GM18499 (cell line): Measurements from ENCODE around the gene F13A1.

Source experiments
- ATAC-seq: cut with Tn5 transposase; IDR thresholded peaks from one replicate; pipeline ENCODE4 v1.9.1; 2021; ENCODE audit warnings: moderate number of reproducible peaks; ENCODE audit not compliant: insufficient read depth, unreplicated experiment

Gene F13A1

DNA sequence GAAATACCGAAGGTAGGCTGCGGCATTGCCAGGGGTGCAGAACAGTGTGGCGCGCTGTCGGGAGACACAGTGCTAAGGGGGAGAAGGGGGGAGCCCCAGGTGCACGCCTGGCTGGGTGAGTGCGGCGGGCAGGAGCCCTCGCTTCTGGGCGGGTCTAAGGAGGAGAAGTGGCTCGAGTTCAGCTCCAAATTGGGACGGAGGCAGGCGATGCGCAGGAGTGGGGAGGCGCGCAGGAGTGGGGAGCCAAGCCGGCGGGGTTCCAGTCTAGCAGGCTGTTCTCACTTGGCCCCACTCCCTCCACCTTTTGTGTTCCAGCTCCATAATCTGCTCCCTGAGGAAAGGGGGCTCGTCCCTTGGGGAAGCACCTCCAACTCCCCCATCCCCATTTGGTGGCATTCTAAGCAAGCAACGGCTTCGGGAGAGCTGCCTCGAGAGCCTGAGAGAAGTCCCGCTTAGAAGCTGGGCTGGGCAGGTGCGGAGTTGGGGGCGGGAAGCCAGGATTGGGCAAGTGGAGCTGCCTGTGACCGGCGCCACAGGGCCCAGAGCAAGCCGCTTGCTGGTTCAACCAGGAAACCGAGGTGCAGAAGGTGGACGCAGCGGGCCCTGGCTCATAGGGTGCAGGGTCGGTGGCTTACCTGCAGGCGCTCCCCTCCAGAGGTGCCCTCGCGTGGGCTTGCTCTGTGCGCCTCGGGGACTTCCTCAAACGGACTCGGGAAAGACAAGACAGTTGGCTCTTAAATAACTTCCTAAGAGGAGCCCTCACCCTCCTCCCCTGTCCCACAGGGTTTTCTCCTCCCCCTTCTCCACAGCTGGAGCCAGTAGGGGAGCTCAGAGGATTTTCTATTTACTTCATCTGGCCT lies at the start of gene F13A1:
Gene F13A1, minus strand, starts transcription at position 711 of the 860 bp plus-strand sequence. CDS start 1,998 bp downstream, outside the sequence.
- no peak for ATAC-seq

DNA sequence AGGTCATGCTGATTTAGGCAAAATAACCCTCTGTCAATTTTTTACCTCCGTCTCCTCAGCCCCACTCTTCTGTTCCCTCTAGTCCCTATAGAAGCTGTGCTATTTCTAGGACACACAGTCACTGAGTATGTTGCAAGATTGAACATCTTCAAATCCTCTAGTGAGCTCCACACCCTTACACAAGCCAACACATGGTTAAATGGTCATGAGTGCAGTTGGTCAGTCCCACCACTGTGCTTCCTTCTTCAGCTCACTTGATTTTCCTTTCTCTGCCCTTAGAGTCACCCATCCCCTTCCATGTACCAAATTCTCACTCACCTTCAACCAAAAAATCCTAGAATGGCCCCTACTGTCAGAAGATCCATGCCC lies 48.2 kb upstream of the F13A1 start:
- ATAC-seq: no peak

DNA sequence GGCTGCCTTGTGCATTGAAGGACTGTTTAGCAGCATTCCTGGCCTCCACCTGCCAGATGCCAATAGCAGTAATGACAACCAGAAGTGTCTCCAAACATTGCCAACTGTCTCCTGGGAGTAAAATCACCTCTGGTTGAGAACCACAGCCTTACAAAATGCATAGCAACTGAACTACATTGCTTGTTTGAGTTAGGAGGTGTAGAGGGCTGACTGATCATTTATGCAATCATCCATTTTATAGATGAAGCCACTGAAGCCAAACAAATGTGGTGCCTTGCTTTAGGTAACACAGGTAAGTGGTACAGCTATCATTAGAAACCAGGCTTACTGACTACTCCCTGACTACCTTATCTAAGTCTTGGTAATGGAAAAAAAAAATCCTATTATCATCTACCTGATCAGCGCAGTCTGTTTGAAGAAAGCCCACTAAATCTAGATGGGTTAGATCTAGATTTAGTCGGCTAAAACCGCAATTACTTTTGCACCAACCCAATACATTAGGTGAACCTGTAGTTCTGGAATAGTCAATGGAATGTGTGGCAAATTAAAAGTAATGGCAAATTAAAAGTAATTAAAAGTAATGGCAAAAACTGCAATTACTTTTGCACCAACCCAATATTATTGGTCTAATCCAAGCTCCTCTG lies 47.7 kb upstream of the F13A1 start:
- no peak for ATAC-seq

DNA sequence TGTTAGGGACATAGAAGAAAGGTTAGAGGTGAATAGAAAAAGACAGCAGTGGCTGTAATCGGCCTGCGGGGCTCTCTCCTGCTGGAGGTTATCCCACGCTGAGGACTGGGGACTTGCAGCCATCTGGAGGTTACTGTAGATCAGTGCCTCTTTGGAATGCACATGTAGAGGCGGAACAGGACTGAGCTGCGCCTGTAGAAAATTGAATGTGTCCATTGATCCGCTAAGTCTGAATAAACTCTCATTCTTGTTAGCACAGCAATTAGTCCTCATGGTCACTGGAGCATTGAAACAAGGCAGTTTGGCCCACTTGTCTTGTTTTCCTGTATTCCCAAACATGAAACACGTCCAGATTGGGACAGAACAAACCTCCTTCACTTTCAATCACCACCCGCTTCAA lies 46.3 kb upstream of the F13A1 start:
- ATAC-seq: no peak

DNA sequence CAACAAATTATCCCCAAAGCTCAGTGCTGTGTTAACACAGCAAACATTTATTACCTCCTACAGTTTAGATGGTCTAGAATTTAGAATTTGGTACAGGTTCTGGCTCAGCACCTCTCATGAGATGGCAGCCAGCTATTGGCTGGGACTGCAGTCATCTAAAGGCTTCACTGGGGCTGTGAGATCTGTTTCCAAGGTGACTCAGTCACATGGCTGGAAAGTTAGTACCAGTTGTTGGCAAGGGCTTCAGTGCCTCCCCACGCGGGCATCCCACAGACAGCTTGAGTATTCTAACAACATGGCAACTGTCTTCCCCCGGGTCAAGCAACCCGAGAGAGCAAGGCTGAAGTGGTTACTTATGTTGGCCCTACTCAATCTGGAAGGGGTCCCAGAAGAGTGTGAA lies 44.8 kb upstream of the F13A1 start:
- ATAC-seq: no peak

DNA sequence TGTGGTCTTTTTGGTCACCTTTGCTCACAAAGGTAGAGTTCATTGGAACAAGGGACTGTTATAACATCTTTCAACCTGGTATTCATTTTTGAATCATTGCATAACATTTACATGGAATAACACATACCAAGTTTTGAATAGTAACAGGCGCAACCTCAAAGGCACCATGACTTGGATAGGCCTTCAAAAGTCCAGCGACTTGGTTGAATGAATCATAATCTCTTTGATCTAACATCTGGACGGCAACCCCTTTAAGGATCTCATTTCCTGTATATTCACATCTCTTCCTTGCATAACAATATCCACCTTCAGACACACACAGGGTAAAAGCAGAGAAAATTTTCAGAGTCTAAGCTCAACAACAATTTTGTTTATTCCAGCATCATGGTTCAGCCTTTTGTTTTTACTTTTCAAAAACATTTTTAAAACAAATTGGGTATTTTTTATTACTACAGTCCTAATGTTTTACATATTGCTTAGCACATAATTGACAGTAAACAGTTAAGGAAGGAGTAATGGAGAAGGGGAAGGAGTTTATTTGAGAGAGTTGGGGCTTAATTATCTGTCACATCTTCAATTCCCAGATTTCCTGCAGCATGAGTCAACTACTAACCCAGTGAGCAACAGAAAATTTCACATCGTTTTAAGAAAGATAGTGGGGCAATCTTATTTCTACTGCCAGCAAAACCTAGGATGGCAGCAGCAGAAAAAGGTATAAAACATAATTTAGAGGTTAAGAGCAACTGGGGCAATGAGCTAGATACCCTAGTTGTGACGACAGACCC lies 41.8 kb upstream of the F13A1 start:
- ATAC-seq: no peak

DNA sequence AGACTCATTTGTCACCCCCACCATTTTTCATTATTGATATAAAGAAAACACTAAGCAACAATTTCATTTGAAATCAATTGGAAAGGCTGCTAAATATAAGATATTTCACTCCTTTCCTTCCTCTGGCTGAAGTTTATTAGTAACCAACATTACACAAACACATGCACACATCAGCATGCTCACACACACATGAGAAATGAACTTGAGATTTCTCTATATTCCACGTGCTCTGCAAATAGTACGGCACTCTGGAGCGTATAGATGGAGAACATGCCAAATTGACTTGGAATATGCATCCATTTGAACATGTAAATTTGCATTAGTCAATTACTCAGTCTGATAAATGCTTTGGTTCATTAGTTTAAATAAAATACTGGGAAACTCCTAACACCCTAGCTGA lies 37.1 kb upstream of the F13A1 start:
- no peak for ATAC-seq

DNA sequence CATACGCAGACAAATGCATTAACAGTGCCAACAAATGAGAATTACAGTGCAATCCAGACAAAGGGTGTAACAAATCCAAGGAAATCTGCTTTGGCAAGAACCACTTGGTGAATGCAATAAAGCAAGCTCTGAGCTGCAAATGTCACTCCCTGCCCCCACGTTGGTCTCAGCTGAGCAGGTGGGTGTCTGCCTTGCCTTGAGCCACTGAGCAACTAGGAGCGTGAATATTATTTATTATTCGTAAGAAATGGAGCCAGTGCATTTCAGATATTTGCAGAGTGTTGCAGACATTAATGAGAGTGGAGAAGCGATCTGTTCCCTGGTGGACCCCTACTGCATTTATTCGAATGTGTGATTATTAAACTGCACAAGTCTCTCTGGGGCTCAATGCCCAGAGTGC lies 36.6 kb upstream of the F13A1 start:
- no peak for ATAC-seq

DNA sequence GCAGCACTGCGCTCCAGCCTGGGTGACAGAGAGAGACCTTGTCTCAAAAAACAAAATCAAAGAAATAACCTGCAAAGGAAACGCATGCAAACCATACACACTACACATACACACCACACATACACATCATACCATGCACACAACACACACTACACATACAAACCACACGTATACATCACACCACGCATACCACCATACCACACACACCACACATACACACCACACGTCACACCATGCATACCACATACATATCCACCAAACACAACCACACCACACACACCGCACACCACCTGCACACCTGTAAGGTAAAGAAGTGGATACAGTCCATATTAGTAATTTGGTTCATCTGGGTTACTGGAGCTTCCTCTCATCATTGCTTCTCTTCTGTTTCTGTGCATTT lies 32.3 kb upstream of the F13A1 start:
- no peak for ATAC-seq

DNA sequence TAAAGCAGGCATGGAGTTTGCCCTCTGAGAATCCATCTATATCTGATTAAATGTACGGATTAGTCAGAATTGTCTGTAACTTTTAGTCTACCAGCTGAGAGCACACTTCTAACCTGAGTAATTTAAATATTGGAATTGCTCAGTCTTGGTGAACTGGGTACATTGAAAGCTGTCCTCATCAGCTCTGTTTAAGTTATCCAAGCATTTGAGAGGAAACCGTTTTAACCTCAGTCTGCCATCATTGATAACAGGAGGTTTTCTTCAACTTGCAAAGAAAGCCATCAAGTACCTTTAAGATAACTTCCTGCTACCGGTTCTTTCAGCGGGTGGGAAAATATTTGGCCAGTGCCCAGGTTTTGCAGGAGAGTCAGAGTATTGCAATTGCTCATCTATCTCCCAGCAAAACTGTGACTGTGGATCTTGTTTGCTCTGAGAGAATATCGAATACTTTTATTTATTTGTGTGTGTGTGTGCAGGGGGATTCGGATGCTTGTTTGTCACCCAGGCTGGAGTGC lies 31.1 kb upstream of the F13A1 start:
- ATAC-seq: no peak

DNA sequence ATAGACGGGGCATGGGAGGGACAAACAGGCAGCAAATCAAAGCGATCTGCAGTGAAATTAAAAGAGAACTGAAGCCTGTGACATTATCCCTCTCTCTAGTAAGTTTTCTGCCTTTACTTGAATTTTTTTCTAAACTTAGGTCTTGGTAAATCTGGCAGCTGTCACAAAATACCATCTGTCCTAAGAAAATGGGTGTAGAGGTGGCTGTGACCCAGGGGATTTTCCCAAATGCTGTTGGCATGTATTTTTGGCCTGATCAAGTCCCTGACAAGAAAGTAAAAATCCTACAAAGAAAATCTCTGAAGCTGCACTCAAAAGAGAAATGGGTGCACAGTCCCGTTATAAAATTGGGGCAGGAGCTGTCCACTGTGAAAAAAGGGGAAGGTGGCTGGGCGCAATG lies 30.2 kb upstream of the F13A1 start:
- ATAC-seq: no peak

DNA sequence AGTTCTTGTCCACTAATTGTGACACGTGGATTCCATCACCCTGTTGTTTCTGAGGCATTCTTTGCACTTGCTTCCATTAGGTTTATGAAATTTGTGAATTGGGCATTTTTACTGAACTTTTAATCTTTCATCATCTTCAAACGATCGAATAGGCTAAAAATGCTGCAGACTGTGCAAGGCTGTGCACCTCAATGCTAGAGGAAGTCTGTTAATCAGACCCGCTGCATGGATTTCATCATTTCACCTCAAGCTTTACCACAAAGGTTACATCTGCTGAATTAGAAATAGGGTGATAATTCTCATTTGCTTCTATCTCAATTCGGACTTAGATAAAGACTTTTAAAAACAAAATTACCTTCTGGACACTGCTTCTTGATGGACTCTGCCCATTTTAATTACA lies 27.8 kb upstream of the F13A1 start:
- no peak for ATAC-seq

DNA sequence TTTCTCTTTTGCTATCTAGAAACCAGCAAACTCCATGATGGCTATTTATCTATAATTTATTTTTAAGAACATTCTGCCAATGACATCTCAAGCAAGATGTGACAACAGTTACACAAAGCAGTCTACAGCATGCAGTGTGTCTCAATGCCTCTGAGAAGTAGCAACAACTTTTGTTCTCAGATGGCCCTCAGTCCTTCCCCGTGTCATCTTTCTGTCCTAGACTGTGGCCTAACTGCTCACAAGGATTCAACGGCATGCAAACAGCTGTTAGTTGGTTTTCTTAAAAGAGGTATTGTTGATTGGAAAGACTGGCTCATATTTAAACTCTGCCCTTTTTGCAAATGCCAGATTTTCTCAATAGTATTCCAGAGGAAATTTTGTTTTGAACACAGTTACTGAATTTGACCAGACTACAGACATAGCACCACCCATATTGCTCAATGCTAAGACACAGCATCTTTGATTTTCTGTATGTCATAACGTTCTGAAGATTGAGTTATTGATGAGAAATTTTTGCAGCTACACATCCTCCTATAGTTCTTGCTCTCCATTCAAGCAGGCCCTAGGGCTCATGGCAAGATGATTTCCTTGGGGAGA lies 26.1 kb upstream of the F13A1 start:
- ATAC-seq: no peak

DNA sequence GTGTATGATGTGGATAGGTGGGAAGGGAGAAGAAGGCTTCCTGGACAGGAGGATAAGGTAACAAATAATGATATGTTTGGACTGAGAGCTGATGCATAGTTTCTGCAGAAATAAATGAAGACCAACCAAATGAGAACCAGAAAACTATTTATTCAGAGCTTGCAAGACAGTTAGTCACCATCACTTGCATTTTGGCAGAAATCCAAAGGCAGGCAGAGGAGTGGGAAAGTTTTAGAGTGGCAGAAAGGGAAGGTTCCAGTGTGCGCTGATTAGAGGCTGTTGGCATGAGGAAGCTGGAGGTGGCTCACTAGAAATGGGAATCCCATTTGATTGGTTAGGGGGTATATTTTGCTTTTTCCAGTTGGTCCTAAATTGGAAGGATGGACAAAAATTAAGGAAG lies 13.0 kb upstream of the F13A1 start:
- ATAC-seq: no peak

DNA sequence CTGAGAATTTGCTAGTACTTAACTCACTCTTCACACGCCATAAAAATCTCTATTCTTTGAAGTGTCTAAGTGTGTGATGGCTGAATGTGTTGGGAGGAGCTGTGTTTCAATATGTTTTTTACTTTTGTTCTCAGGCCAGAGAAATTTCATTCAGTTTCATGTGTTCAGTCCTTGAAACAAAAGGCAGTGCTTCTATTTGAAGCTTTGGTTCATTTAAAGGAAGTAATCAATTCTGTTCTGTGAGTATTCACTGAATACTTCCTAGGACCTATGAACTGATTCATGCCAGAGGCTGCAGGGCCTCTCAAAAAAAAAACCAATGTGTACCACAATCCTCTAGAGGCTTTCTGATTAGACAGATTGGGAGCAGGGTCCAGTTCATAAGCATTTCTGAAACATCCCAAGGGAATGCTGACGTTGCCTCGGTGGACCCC lies 12.4 kb upstream of the F13A1 start:
- ATAC-seq: peak; percentile 28

DNA sequence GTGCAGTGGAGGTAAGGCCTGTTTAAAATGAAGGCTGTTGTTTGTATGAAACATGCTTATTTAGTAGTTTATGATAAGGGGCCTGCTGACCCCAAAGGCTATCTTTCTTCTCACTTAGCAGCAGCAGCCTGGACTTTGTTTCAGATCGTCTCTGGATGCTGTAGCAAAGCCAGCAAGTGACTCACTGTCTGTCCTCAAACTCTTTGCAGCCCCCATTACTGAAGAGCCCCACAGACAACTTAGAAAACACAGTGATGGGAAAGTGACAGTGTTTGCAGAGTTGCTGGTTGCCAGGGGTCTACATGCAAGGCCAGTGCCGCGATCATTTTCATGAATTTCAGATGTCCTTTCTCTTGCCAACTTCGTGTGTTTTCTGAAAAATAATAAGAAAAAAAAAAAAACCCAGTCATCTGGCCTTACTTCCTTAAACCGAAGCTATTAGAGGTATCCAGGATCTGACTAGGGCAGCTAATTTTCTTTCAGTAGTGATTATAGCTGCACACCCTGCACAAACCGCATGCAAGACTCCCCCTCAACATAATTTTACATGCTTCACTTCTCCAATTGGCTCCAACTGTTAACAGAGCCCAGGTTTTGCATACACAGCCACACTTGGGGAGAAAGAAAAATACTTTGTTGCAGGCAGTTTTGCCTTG lies 11.6 kb upstream of the F13A1 start:
- peak; percentile 55 for ATAC-seq

DNA sequence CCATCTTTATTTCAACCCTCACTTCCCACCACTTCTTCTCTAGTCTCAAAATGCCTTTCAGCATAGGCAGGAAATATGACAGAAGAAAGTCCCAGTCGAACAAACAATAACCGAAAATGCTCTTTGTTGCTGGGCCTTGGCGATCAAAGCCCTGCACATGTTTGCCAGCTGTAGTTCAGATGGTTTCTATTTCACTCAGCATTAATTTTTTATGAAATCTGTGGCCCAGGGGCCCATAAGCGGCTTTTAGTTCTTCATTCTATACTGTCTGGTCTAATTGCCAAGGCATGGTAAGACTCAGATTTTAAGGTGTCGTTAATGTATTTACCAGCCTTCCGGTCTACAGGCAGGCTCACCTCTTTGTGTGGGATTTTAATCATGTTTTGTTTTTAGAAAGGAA lies 10.9 kb upstream of the F13A1 start:
- ATAC-seq: peak; percentile 48

DNA sequence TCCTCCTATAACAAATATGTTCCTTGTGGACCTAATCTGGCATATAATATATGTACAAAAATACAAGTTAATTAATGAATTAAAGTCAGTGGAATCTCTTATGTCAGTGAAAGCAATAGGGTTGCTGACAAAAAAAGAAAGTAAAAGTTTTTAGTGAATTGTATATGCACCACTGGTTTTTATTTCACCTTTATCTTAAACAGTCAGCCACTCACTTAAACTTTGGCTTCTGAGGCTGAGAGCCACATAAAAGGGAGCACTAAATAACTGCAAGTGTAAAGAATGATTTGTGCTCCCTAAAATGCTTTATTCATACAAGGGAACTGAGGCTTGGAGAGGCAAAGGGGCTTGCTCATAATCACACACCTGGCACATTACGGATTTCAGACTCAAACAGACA lies 9.9 kb upstream of the F13A1 start:
- ATAC-seq: no peak

DNA sequence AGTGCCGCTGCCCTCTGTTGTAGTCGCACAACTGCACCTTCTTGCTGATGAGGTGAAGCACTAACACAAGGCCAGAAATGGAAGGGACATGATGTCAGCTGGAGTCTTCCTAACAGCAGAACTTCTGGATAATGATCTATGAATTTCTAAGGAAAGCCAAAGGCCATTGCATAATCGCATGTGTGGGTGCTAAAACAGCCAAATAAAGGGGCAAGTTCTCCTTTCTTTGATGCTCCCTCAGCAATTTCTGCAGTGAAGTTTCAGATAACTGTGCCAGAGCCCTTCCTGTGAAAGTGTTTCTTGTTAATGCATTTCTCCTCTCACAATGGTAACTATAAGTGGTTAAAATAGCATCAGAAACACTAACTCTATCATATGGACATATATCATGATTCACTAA lies 8.0 kb upstream of the F13A1 start:
- ATAC-seq: no peak

DNA sequence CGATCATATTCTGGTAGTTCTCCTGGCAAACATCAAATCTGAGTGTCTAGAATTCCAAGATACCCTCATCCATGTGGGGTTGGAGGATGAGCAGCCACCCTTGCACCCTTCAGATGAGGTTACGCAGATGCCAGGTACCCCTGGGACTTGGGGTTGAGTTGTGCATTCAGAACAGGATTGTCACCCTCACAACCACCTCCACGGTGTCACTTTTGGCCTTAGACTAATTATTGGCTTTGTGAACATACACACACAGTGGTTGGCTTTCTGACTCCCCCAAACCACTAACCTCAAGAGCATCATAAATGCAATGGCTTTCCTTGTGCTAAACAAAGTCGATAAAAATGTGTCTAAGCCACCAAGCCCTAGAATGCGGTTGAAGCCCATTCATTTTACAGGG lies 2.9 kb upstream of the F13A1 start:
- ATAC-seq: no peak
